ENCODE results near the gene LRRC25. TPM values are rescaled to one million over a fixed set of nuclear protein-coding genes. Genes with fewer than 3 reads are reported as not detected.
"Not testable (repeated sequence)": the region's sequence is repeated elsewhere in the genome, so short reads cannot be mapped to it uniquely, and the experiment has no call there.

LRRC25 gene
- total and polyA plus RNA-seq, 3 donors from 2014 or later = 1.6 to 4.0 (median 3.4) TPM

DNA sequence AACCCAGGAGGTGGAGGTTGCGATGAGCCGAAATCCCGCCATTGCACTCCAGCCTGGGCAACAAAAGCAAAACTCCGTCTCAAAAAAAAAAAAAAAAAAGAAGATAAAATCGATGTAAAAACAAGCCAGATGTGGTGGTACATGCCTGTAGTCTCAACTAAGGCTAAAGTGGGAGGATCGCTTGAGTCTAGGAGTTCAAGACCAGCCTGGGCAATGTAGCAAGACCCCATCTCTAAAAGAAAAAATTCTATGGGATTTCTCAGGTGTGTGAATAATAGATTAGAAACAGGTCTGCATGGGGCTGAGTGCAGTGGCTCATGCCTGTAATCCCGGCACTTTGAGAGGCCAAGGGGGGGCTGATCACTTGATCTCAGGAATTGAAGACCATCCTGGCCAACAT is 45.9 kb downstream of the LRRC25 start:
- no peak for DNase-seq
- no peaks in the 10 kb centered on the region for H3K27me3 ChIP-seq
- no peaks in the 10 kb centered on the region for H3K36me3 ChIP-seq (ENCODE audit: low read depth, missing control alignments)
- no peaks in the 10 kb centered on the region for H3K9me3 ChIP-seq
- no peak overlapping the region for H3K27ac ChIP-seq
- intact Hi-C loops (cut with DNase I; ENCODE audit: low total_unique reads) = no loop called here
- 88 to 89% methylated on average over 7 of the region's 7 CpGs for WGBS, 2 donors
- no peak overlapping the region for H3K4me3 ChIP-seq
- H3K4me1 ChIP-seq = no peaks in the 10 kb centered on the region
- TF ChIP-seq, protein P1, sequence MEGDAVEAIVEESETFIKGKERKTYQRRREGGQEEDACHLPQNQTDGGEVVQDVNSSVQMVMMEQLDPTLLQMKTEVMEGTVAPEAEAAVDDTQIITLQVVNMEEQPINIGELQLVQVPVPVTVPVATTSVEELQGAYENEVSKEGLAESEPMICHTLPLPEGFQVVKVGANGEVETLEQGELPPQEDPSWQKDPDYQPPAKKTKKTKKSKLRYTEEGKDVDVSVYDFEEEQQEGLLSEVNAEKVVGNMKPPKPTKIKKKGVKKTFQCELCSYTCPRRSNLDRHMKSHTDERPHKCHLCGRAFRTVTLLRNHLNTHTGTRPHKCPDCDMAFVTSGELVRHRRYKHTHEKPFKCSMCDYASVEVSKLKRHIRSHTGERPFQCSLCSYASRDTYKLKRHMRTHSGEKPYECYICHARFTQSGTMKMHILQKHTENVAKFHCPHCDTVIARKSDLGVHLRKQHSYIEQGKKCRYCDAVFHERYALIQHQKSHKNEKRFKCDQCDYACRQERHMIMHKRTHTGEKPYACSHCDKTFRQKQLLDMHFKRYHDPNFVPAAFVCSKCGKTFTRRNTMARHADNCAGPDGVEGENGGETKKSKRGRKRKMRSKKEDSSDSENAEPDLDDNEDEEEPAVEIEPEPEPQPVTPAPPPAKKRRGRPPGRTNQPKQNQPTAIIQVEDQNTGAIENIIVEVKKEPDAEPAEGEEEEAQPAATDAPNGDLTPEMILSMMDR (IDR thresholded peaks at IDR 0.05) = no peak

DNA sequence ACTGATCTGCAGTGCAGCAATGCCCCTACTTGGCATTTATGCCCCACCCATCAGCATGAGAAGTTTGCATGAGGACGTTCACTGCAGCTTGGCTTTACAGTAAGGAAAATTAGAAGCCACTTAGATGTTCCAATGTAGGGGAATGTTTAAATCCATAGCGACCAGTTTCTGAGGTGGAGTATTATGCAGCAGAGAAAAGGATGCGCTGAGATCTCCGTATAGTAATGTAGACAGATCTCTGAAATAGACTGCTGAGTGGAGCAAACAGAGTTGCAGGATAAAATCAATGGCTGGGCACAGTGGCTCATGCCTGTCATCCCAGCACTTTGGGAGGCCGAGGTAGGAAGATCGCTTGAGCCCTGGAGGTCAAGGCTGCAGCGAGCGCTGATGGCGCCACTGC is 46.9 kb downstream of the LRRC25 start:
- intact Hi-C loops (cut with DNase I; ENCODE audit: low total_unique reads) = no loop called here
- H3K9me3 ChIP-seq = no peaks in the 10 kb centered on the region
- TF ChIP-seq POLR2A (IDR thresholded peaks at IDR 0.05) = no peak
- TF ChIP-seq, protein P1 (IDR thresholded peaks at IDR 0.05) = no peak

DNA sequence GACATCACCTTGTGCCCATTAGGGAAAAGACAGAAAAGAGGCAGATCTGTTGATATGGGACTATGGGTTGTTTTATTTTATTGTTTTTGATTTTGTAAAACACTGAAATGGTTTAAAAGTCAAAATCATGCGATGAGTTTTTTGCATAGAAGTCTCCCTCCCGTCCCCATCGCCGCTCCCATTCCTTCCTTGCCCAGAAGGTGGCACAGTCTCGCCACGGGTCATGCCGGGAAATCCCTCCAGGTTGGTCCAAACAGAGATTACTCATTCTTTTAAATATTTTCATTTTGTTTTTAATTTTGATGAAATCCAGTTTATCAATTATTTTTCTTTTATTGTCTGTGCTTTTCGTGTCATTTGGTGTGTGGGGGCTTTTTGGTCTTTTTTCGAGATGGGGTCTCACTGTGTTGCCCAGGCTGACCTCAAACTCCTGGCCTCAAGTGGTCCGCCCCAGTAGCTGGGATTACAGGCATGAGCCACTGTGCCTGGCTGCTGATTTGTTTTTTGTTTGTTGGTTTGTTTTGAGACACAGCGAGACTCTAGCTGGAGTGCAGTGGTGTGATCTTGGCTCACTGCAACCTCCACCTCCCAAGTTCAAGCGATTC is 47.8 kb downstream of the LRRC25 start:
- Histone ChIP-seq H3K9me3 (no peaks in the 10 kb centered on the region), H3K36me3 (ENCODE audit: low read depth, missing control alignments) (no peaks in the 10 kb centered on the region), H3K27ac (no peak overlapping the region), H3K4me3 (no peak overlapping the region), H3K4me1 (no peaks in the 10 kb centered on the region), H3K27me3 (no peaks in the 10 kb centered on the region)
- peak; percentile 67 for DNase-seq
- TF ChIP-seq, protein P1 (IDR thresholded peaks at IDR 0.05) = peak; percentile 58 to 76 (median 68)
- TF ChIP-seq POLR2A (IDR thresholded peaks at IDR 0.05) = no peak
- intact Hi-C loops (cut with DNase I; ENCODE audit: low total_unique reads) = no loop called here
- 56 to 57% methylated on average over 12 of the region's 12 CpGs for WGBS, 2 donors

More for the DNA sequence above, 46.9 kb downstream of the LRRC25 start:
- no peak overlapping the region for H3K27ac ChIP-seq
- no peaks in the 10 kb centered on the region for H3K27me3 ChIP-seq
- H3K4me1 ChIP-seq = no peaks in the 10 kb centered on the region
- H3K4me3 ChIP-seq = no peak overlapping the region
- 87 to 90% methylated on average over 9 of the region's 9 CpGs for WGBS, 2 donors
- H3K36me3 ChIP-seq (ENCODE audit: low read depth, missing control alignments) = no peaks in the 10 kb centered on the region
- no peak for DNase-seq

DNA sequence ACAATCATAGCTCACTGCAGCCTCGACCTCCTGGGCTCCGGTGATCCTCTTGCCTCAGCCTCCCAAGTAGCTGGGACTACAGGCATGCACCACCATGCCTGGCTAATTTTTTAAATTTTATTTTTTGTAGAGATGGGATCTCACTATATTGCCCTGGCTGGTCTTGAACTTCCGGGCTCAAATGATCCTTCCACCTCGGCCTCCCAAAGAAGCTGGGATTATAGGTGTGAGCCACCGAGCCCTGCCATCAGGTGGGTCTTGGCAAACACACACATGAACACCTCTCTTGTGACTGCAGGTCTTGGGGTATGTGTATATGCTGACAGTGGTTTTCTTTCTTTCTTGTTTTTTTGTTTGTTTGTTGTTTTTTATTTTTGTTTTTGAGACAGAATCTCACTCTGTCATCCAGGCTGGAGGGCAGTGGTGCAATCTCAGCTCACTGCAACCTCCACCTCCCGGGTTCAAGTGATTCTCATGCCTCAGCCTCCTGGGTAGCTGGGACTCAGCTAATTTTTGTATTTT is 48.5 kb downstream of the LRRC25 start:
- 89 to 97% methylated on average over 6 of the region's 6 CpGs for WGBS, 2 donors
- H3K27me3 ChIP-seq; H3K4me1 ChIP-seq; H3K27ac ChIP-seq; H3K36me3 ChIP-seq (ENCODE audit: low read depth, missing control alignments); H3K9me3 ChIP-seq; intact Hi-C loops (cut with DNase I; ENCODE audit: low total_unique reads); DNase-seq; H3K4me3 ChIP-seq: not testable (repeated sequence)

DNA sequence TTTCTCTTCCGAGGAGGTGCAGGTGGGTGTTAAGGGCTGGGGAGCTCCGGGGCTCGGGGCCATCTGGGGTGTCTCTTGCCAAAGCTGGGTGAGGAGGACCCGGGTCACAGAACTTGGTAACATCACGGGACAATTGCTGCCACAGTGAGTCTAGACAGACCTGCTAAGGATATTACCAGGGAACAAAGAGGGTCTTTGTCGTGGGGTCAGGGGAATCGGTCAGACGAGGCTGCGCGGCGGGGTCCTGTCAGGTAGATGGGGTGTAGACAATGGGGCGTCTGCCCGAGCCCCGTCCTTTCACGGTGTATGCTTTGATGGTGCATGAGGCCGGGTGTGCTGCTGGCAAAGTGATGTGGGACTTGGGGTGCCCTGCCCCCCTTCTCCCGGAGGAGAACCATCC is 49.3 kb downstream of the LRRC25 start:
- no peak for TF ChIP-seq POLR2A (IDR thresholded peaks at IDR 0.05)
- TF ChIP-seq, protein P1 (IDR thresholded peaks at IDR 0.05) = no peak
- 89 to 94% methylated on average over 10 to 17 of the region's 17 CpGs for WGBS, 2 donors
- Histone ChIP-seq H3K4me1 (no peaks in the 10 kb centered on the region), H3K27ac (no peak overlapping the region), H3K36me3 (ENCODE audit: low read depth, missing control alignments) (no peaks in the 10 kb centered on the region), H3K27me3 (no peaks in the 10 kb centered on the region), H3K4me3 (no peak overlapping the region), H3K9me3 (no peaks in the 10 kb centered on the region)
- no peak for DNase-seq
- intact Hi-C loops (cut with DNase I; ENCODE audit: low total_unique reads) = no loop called here
